ENCODE data around the gene ZNF497. TPM values are rescaled to one million over a fixed set of nuclear protein-coding genes. Genes with fewer than 3 reads are reported as not detected.

Gene ZNF497
- total and polyA plus RNA-seq, 2 donors: 0.94 to 1.3 TPM

DNA sequence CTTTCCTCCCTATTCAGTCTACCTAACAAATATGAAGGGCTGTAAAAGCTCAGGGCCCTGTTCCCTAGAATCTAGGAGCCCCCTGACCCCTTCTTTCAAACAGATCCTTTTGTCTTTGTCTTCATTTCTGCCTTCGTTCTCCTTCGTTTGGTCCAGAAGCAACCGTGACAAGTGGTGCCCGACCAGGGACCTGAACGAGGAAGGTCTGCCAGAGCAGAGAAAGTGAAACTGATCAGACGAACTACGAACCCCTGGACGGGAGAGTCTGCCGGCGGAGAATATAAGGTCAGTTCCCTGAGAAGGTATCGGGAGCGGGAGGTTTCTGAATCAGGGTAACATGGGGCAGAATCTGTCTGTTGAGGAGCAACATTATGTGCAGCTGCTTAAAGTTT, 56.6 kb downstream of the ZNF497 start:
- Histone ChIP-seq H3K27me3 (ENCODE audit: control insufficient read depth in 2 of 2, insufficient read depth in 1 of 2, low read length in 1 of 2) (no peaks in the 10 kb centered on the region), H3K9me3 (ENCODE audit: control insufficient read depth in 2 of 2, insufficient read depth in 1 of 2, low read length in 1 of 2) (peaks cover 0 to 4% of the 10 kb centered on the region in 2 donors), H3K27ac (ENCODE audit: low read depth in 1 of 2, low read length in 1 of 2) (peak overlapping the region in 1 of 2 donors; percentile 83), H3K36me3 (ENCODE audit: control insufficient read depth in 2 of 2, insufficient read depth in 2 of 2, low read length in 1 of 2) (peaks cover 12 to 39% of the 10 kb centered on the region in 2 donors), H3K4me3 (ENCODE audit: low read length in 2 of 2) (peak overlapping the region; percentile 66 to 96), H3K4me1 (ENCODE audit: control insufficient read depth in 2 of 2, insufficient read depth in 2 of 2, low read length in 2 of 2) (peaks cover 6 to 11% of the 10 kb centered on the region in 2 donors)
- DNase-seq (ENCODE audit: low read depth in 6 of 9, low spot score in 9 of 9): no peak
- WGBS: 74% methylated on average over 12 of the region's 12 CpGs

- Histone ChIP-seq H3K9me3 (ENCODE audit: control insufficient read depth in 2 of 2, insufficient read depth in 1 of 2, low read length in 1 of 2) (peaks cover 0 to 8% of the 10 kb centered on the region in 2 donors), H3K27me3 (ENCODE audit: control insufficient read depth in 2 of 2, insufficient read depth in 1 of 2, low read length in 1 of 2) (no peaks in the 10 kb centered on the region), H3K27ac (ENCODE audit: low read depth in 1 of 2, low read length in 1 of 2) (peak within 1 kb of the TSS; percentile 83 to 87), H3K4me1 (ENCODE audit: control insufficient read depth in 2 of 2, insufficient read depth in 2 of 2, low read length in 2 of 2) (peaks cover 6 to 11% of the 10 kb centered on the region in 2 donors), H3K36me3 (ENCODE audit: control insufficient read depth in 2 of 2, insufficient read depth in 2 of 2, low read length in 1 of 2) (peaks cover 15 to 43% of the 10 kb centered on the region in 2 donors), H3K4me3 (ENCODE audit: low read length in 2 of 2) (peak within 1 kb of the TSS; percentile 66 to 96)
- peak; percentile 89 to 97 (median 93) for DNase-seq (ENCODE audit: low read depth in 6 of 9, low spot score in 9 of 9)
- 1% methylated on average over 55 of the region's 55 CpGs for WGBS
These were observed 57.3 kb downstream of the ZNF497 start, which contains the start of gene ERVK3-1 for GRCh38 chr19:58305065-58305931. Gene ERVK3-1, plus strand, starts transcription at chr19:58305377. Its CDS starts 6,792 bp downstream, at chr19:58312169.

- Histone ChIP-seq H3K27me3 (ENCODE audit: control insufficient read depth in 2 of 2, insufficient read depth in 1 of 2, low read length in 1 of 2) (no peaks in the 10 kb centered on the region), H3K9me3 (ENCODE audit: control insufficient read depth in 2 of 2, insufficient read depth in 1 of 2, low read length in 1 of 2) (peaks cover 0 to 14% of the 10 kb centered on the region in 2 donors), H3K4me3 (ENCODE audit: low read length in 2 of 2) (peak overlapping the region; percentile 66 to 96), H3K4me1 (ENCODE audit: control insufficient read depth in 2 of 2, insufficient read depth in 2 of 2, low read length in 2 of 2) (peaks cover 6 to 11% of the 10 kb centered on the region in 2 donors), H3K36me3 (ENCODE audit: control insufficient read depth in 2 of 2, insufficient read depth in 2 of 2, low read length in 1 of 2) (peaks cover 18 to 46% of the 10 kb centered on the region in 2 donors), H3K27ac (ENCODE audit: low read depth in 1 of 2, low read length in 1 of 2) (peak overlapping the region; percentile 67 to 69)
- whole genome bisulfite sequencing: 44% methylated on average over 7 of the region's 7 CpGs
- no peak for DNase-seq (ENCODE audit: low read depth in 6 of 9, low spot score in 9 of 9)
These were observed 57.8 kb downstream of the ZNF497 start for GRCh38 chr19:58304748-58305064.

Other genes starting within 250 kb of the ZNF497 start
- gene ZNF329, start 212.0 kb downstream of the ZNF497 start, total RNA-seq: 11.9 TPM
- 9.3 TPM for gene ZNF329, start 212.0 kb downstream of the ZNF497 start, polyA plus RNA-seq
- gene ZNF274, start 179.7 kb downstream of the ZNF497 start, total RNA-seq: 15.7 TPM
- 33.2 TPM for gene ZNF274, start 179.7 kb downstream of the ZNF497 start, polyA plus RNA-seq
- 37.1 TPM for gene ZNF544, start 133.8 kb downstream of the ZNF497 start, total RNA-seq
- gene ZNF544, start 133.8 kb downstream of the ZNF497 start, polyA plus RNA-seq: 28.0 TPM
- 4.1 TPM for gene ZNF8, start 83.8 kb downstream of the ZNF497 start, total RNA-seq
- 3.7 TPM for gene ZNF8, start 83.8 kb downstream of the ZNF497 start, polyA plus RNA-seq
- 55.2 TPM for gene ERVK3-1, start 57.4 kb downstream of the ZNF497 start, total RNA-seq
- 60.9 TPM for gene ERVK3-1, start 57.4 kb downstream of the ZNF497 start, polyA plus RNA-seq
- 1.2 TPM for gene ZSCAN22, start 35.8 kb downstream of the ZNF497 start, total RNA-seq
- 1.2 TPM for gene ZSCAN22, start 35.8 kb downstream of the ZNF497 start, polyA plus RNA-seq
- 59.3 TPM for gene A1BG, start 9.3 kb downstream of the ZNF497 start, total RNA-seq
- 77.3 TPM for gene A1BG, start 9.3 kb downstream of the ZNF497 start, polyA plus RNA-seq
- 3.8 TPM for gene ZNF837, start 18.3 kb upstream of the ZNF497 start, total RNA-seq
- gene ZNF837, start 18.3 kb upstream of the ZNF497 start, polyA plus RNA-seq: 2.9 TPM
- gene RPS5, start 24.5 kb upstream of the ZNF497 start, total RNA-seq: 1,573 TPM
- 942 TPM for gene RPS5, start 24.5 kb upstream of the ZNF497 start, polyA plus RNA-seq
- gene RNF225, start 32.9 kb upstream of the ZNF497 start, total RNA-seq: not detected
- gene RNF225, start 32.9 kb upstream of the ZNF497 start, polyA plus RNA-seq: not detected
- gene ZNF584, start 45.9 kb upstream of the ZNF497 start, total RNA-seq: 6.0 TPM
- gene ZNF584, start 45.9 kb upstream of the ZNF497 start, polyA plus RNA-seq: 5.2 TPM
- 6.4 TPM for gene ZNF132, start 77.4 kb upstream of the ZNF497 start, total RNA-seq
- gene ZNF132, start 77.4 kb upstream of the ZNF497 start, polyA plus RNA-seq: 1.6 TPM
- 4.6 TPM for gene ZNF324B, start 88.9 kb upstream of the ZNF497 start, total RNA-seq
- gene ZNF324B, start 88.9 kb upstream of the ZNF497 start, polyA plus RNA-seq: 3.1 TPM
- gene ZNF324, start 104.3 kb upstream of the ZNF497 start, total RNA-seq: 10.9 TPM
- gene ZNF324, start 104.3 kb upstream of the ZNF497 start, polyA plus RNA-seq: 5.6 TPM
- gene ZNF446, start 113.6 kb upstream of the ZNF497 start, total RNA-seq: 7.0 TPM
- gene ZNF446, start 113.6 kb upstream of the ZNF497 start, polyA plus RNA-seq: 13.5 TPM
- 24.5 TPM for gene SLC27A5, start 149.2 kb upstream of the ZNF497 start, total RNA-seq
- gene SLC27A5, start 149.2 kb upstream of the ZNF497 start, polyA plus RNA-seq: 20.9 TPM
- gene ZBTB45, start 157.1 kb upstream of the ZNF497 start, total RNA-seq: 2.8 TPM
- 7.2 TPM for gene ZBTB45, start 157.1 kb upstream of the ZNF497 start, polyA plus RNA-seq
- 333 TPM for gene TRIM28, start 181.3 kb upstream of the ZNF497 start, total RNA-seq
- 220 TPM for gene TRIM28, start 181.3 kb upstream of the ZNF497 start, polyA plus RNA-seq
- gene CHMP2A, start 192.4 kb upstream of the ZNF497 start, total RNA-seq: 75.4 TPM
- gene CHMP2A, start 192.4 kb upstream of the ZNF497 start, polyA plus RNA-seq: 131 TPM
- 33.3 TPM for gene UBE2M, start 195.9 kb upstream of the ZNF497 start, total RNA-seq
- gene UBE2M, start 195.9 kb upstream of the ZNF497 start, polyA plus RNA-seq: 43.9 TPM
- gene MZF1, start 210.6 kb upstream of the ZNF497 start, total RNA-seq: 9.0 TPM
- 24.7 TPM for gene MZF1, start 210.6 kb upstream of the ZNF497 start, polyA plus RNA-seq

Measured in thymus (tissue), 11 donors.